Measurements from ENCODE around the gene TNFSF4.

GRCh38 chr1:173205146-173206051 lies 1.7 kb downstream of the TNFSF4 start:
- TF ChIP-seq CTCF (IDR thresholded peaks at IDR 0.05; ENCODE audit: low read depth, low read length) (no peak), EZH2phosphoT487 (IDR thresholded peaks at IDR 0.05; ENCODE audit: low read depth) (no peak)

Measured in OCI-LY3 (cell line).